SK-N-SH treated with all-trans-retinoic acid at 6 μM for 48 hours (cell line): ENCODE data around the gene TMEM135.

Experiments
- ATAC-seq: fragments of 200-7000 bp; cut with Tn5 transposase; 3 replicates; pipeline ENCODE4 v1.9.1; 2020; ENCODE audit warnings: mild to moderate bottlenecking, moderate library complexity
- BACH2 ChIP-seq: fragments of 250-450 bp; sonication (Bioruptor Pico); IDR thresholded peaks from 2 replicates; pipeline ENCODE4 v1.9.0; 2021; ENCODE audit warnings: mild to moderate bottlenecking, borderline replicate concordance
- CSDC2 ChIP-seq: fragments of 250-450 bp; sonication (Bioruptor Pico); IDR thresholded peaks from 2 replicates; pipeline ENCODE4 v1.5.0; 2020; ENCODE audit warnings: mild to moderate bottlenecking, moderate library complexity
- ESRRG ChIP-seq: fragments of 250-450 bp; sonication (Bioruptor Pico); IDR thresholded peaks from 2 replicates; pipeline ENCODE4 v1.6.1; 2021; ENCODE audit warnings: mild to moderate bottlenecking
- GLIS3 ChIP-seq: fragments of 250-450 bp; sonication (Bioruptor Pico); IDR thresholded peaks from 2 replicates; pipeline ENCODE4 v1.5.0; 2020; ENCODE audit warnings: mild to moderate bottlenecking, moderate library complexity
- ISL1 ChIP-seq: fragments of 250-450 bp; sonication (Bioruptor Pico); IDR thresholded peaks from 2 replicates; pipeline ENCODE4 v2.1.2; 2022; ENCODE audit warnings: mild to moderate bottlenecking, moderate library complexity
- OSR1 ChIP-seq: fragments of 250-450 bp; sonication (Bioruptor Pico); IDR thresholded peaks from 2 replicates; pipeline ENCODE4 v1.8.0; 2022; ENCODE audit warnings: moderate library complexity, mild to moderate bottlenecking, inconsistent platforms
- PPARA ChIP-seq: fragments of 250-450 bp; sonication (Bioruptor Pico); IDR thresholded peaks from 2 replicates; pipeline ENCODE4 v1.5.0; 2020; ENCODE audit warnings: mild to moderate bottlenecking, borderline replicate concordance
- RARB ChIP-seq: fragments of 250-450 bp; sonication (Bioruptor Pico); IDR thresholded peaks from 2 replicates; pipeline ENCODE4 v1.8.0; 2021; ENCODE audit warnings: mild to moderate bottlenecking, moderate library complexity
- SNAI2 ChIP-seq: fragments of 250-450 bp; sonication (Bioruptor Pico); IDR thresholded peaks from 2 replicates; pipeline ENCODE4 v1.5.0; 2020; ENCODE audit warnings: mild to moderate bottlenecking, moderate library complexity
- TCF4 ChIP-seq: fragments of 250-450 bp; sonication (Bioruptor Pico); IDR thresholded peaks from 2 replicates; pipeline ENCODE4 v1.8.0; 2021; ENCODE audit warnings: mild to moderate bottlenecking, moderate library complexity, borderline replicate concordance
- ZC3H10 ChIP-seq: fragments of 250-450 bp; sonication (Bioruptor Pico); IDR thresholded peaks from 2 replicates; pipeline ENCODE4 v1.5.1; 2021; ENCODE audit warnings: mild to moderate bottlenecking, moderate library complexity
- ZFP3 ChIP-seq: fragments of 250-450 bp; sonication (Bioruptor Pico); IDR thresholded peaks from 2 replicates; pipeline ENCODE4 v1.5.0; 2020; ENCODE audit warnings: mild to moderate bottlenecking, moderate library complexity
- ZFP30 ChIP-seq: fragments of 450-650 bp; formaldehyde crosslinking; IDR thresholded peaks from 2 replicates; pipeline ENCODE4 v1.5.0; 2022; ENCODE audit warnings: mild to moderate bottlenecking, moderate library complexity
- ZNF565 ChIP-seq: fragments of 450-650 bp; formaldehyde crosslinking; conservative IDR thresholded peaks from 2 replicates; pipeline ENCODE4 v1.5.0; 2020; ENCODE audit warnings: low read depth, mild to moderate bottlenecking, moderate library complexity
- ZNF70 ChIP-seq: fragments of 450-650 bp; formaldehyde crosslinking; IDR thresholded peaks from 2 replicates; pipeline ENCODE4 v1.5.0; 2020; ENCODE audit warnings: mild to moderate bottlenecking, moderate library complexity
- ZNF8 ChIP-seq: fragments of 450-650 bp; formaldehyde crosslinking; IDR thresholded peaks from 2 replicates; pipeline ENCODE4 v1.5.0; 2020; ENCODE audit warnings: mild to moderate bottlenecking, moderate library complexity
- TF ChIP-seq, protein P1 (sequence below): fragments of 250-450 bp; sonication (Bioruptor Pico); IDR thresholded peaks from 2 replicates; pipeline ENCODE4 v1.8.0; 2021; ENCODE audit warnings: low read depth, mild to moderate bottlenecking, moderate library complexity, borderline replicate concordance
- TF ChIP-seq, protein P2 (sequence below): fragments of 250-450 bp; sonication (Bioruptor Pico); IDR thresholded peaks from 2 replicates; pipeline ENCODE4 v1.5.1; 2020; ENCODE audit warnings: low read depth, mild to moderate bottlenecking, moderate library complexity
- TF ChIP-seq, protein P3 (sequence below): fragments of 250-450 bp; sonication (Bioruptor Pico); IDR thresholded peaks from 2 replicates; pipeline ENCODE4 v1.8.0; 2020; ENCODE audit warnings: mild to moderate bottlenecking, moderate library complexity, borderline replicate concordance
- TF ChIP-seq, protein P4 (sequence below): fragments of 250-450 bp; sonication (Bioruptor Pico); IDR thresholded peaks from 2 replicates; pipeline ENCODE4 v1.5.1; 2021; ENCODE audit warnings: mild to moderate bottlenecking, moderate library complexity

The TMEM135 gene

DNA sequence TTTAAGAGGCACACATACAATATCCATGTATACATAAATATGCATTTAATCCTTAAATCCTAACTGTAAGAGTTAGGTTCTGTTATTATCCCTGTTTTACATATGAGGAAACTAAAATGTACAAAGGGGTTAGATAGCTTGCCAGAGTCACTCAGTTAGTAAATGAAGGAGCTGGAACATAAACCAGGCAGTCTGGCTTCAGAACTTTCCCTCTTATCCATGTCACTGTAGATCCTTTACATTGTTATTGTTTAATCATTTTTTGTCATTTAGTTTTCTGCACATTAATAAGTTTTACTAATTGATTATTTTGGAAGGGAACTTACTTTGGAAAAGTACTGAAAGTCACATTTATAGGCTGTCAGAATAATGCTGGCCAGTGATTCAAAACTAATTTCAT lies 282.4 kb downstream of the TMEM135 start:
- TF ChIP-seq, protein P1, sequence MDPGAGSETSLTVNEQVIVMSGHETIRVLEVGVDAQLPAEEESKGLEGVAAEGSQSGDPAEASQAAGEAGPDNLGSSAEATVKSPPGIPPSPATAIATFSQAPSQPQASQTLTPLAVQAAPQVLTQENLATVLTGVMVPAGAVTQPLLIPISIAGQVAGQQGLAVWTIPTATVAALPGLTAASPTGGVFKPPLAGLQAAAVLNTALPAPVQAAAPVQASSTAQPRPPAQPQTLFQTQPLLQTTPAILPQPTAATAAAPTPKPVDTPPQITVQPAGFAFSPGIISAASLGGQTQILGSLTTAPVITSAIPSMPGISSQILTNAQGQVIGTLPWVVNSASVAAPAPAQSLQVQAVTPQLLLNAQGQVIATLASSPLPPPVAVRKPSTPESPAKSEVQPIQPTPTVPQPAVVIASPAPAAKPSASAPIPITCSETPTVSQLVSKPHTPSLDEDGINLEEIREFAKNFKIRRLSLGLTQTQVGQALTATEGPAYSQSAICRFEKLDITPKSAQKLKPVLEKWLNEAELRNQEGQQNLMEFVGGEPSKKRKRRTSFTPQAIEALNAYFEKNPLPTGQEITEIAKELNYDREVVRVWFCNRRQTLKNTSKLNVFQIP: no peak
- TF ChIP-seq OSR1 (CRISPR knock-in tag): no peak
- TF ChIP-seq, protein P2, sequence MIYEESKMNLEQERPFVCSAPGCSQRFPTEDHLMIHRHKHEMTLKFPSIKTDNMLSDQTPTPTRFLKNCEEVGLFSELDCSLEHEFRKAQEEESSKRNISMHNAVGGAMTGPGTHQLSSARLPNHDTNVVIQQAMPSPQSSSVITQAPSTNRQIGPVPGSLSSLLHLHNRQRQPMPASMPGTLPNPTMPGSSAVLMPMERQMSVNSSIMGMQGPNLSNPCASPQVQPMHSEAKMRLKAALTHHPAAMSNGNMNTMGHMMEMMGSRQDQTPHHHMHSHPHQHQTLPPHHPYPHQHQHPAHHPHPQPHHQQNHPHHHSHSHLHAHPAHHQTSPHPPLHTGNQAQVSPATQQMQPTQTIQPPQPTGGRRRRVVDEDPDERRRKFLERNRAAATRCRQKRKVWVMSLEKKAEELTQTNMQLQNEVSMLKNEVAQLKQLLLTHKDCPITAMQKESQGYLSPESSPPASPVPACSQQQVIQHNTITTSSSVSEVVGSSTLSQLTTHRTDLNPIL (CRISPR knock-in tag): no peak
- TF ChIP-seq PPARA (CRISPR knock-in tag): no peak
- no peak for TF ChIP-seq CSDC2
- TF ChIP-seq ZC3H10 (CRISPR knock-in tag): no peak
- TF ChIP-seq ESRRG (CRISPR knock-in tag): no peak
- TF ChIP-seq, protein P3, sequence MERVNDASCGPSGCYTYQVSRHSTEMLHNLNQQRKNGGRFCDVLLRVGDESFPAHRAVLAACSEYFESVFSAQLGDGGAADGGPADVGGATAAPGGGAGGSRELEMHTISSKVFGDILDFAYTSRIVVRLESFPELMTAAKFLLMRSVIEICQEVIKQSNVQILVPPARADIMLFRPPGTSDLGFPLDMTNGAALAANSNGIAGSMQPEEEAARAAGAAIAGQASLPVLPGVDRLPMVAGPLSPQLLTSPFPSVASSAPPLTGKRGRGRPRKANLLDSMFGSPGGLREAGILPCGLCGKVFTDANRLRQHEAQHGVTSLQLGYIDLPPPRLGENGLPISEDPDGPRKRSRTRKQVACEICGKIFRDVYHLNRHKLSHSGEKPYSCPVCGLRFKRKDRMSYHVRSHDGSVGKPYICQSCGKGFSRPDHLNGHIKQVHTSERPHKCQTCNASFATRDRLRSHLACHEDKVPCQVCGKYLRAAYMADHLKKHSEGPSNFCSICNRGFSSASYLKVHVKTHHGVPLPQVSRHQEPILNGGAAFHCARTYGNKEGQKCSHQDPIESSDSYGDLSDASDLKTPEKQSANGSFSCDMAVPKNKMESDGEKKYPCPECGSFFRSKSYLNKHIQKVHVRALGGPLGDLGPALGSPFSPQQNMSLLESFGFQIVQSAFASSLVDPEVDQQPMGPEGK: no peak
- no peak for TF ChIP-seq ZNF565 (CRISPR knock-in tag)
- TF ChIP-seq ZNF8: no peak
- TF ChIP-seq RARB (CRISPR knock-in tag): no peak
- no peak for TF ChIP-seq BACH2
- no peak for ATAC-seq

DNA sequence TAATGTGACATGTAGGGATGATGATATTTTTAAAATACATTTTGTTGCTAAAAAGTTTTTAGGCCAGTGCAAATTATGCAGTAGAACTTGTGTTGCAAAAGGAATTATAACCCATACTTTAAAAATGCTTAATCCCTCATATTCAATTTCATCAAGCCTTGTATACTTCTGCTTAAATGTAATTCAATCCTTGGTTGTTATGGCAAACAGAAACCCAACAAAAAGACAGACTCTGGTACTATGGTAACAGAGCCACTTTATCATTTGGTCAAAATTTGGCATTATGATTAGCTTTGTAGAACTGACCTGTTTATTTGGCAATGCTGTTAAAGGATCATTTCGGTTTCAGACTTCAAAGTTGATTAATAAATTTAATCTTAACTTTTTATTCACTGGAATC lies 284.8 kb downstream of the TMEM135 start:
- TF ChIP-seq ZFP3 (CRISPR knock-in tag) (no peak), ZC3H10 (CRISPR knock-in tag) (no peak), RARB (CRISPR knock-in tag) (no peak), TCF4 (no peak), OSR1 (CRISPR knock-in tag) (no peak), BACH2 (no peak), SNAI2 (CRISPR knock-in tag) (no peak), ZFP30 (CRISPR knock-in tag) (no peak), PPARA (CRISPR knock-in tag) (no peak), ESRRG (CRISPR knock-in tag) (no peak), ZNF70 (no peak), CSDC2 (no peak), GLIS3 (CRISPR knock-in tag) (no peak)
- TF ChIP-seq, protein P4, sequence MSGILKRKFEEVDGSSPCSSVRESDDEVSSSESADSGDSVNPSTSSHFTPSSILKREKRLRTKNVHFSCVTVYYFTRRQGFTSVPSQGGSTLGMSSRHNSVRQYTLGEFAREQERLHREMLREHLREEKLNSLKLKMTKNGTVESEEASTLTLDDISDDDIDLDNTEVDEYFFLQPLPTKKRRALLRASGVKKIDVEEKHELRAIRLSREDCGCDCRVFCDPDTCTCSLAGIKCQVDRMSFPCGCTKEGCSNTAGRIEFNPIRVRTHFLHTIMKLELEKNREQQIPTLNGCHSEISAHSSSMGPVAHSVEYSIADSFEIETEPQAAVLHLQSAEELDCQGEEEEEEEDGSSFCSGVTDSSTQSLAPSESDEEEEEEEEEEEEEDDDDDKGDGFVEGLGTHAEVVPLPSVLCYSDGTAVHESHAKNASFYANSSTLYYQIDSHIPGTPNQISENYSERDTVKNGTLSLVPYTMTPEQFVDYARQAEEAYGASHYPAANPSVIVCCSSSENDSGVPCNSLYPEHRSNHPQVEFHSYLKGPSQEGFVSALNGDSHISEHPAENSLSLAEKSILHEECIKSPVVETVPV: no peak
- TF ChIP-seq, protein P2 (CRISPR knock-in tag): no peak
- TF ChIP-seq, protein P3: no peak
- peak; percentile 71; the same call in 2 of the 3 replicates for ATAC-seq

DNA sequence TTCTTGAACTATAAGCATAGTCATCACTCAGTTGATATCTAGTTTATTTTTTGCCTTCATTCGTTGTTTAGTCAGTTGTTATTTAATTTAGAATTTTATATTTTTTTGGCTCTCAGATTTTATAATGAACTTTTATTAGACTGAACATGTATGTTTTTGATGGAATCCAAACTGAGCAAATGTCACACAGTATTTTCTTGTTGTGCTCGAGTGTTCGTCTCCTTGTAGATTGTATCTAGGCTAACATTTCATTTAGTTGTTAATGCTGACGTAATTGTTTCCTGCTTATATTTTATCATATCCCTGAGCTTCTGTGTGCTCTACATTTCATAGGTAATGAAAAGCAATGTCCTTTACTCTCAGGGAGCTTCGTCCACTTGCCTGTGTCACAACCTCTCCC lies 286.2 kb downstream of the TMEM135 start:
- no peak for TF ChIP-seq ISL1
- TF ChIP-seq, all 23 proteins: peak for 0
- no peak for ATAC-seq
